GM18498 (cell line): Measurements from ENCODE around the gene ZNF496.
A peak's percentile ranks its signal among the peaks of the same experiment; 100 is the strongest.
"Not testable (repeated sequence)": the region's sequence is repeated elsewhere in the genome, so short reads cannot be mapped to it uniquely, and the experiment has no call there.

Source experiments
- ATAC-seq: cut with Tn5 transposase; IDR thresholded peaks from one replicate; pipeline ENCODE4 v1.9.1; 2021; ENCODE audit warnings: mild to moderate bottlenecking, moderate library complexity; ENCODE audit not compliant: unreplicated experiment

ZNF496 gene

GRCh38 chr1:247331525-247332214 is at the start of gene ZNF496:
ZNF496 (minus strand) TSS chr1:247331867; CDS start chr1:247329578, 2,289 bp downstream.
- ATAC-seq = peak; percentile 75

GRCh38 chr1:247378334-247379073 is 46.8 kb upstream of the ZNF496 start:
- no peak for ATAC-seq

- ATAC-seq = not testable (repeated sequence)
Measured at GRCh38 chr1:247377656-247378055, 46.0 kb upstream of the ZNF496 start.

GRCh38 chr1:247376659-247377058 is 45.0 kb upstream of the ZNF496 start:
- no peak for ATAC-seq

- no peak for ATAC-seq
Measured at GRCh38 chr1:247375747-247376146, 44.1 kb upstream of the ZNF496 start.

GRCh38 chr1:247374651-247375334 is 43.1 kb upstream of the ZNF496 start:
- ATAC-seq = not testable (repeated sequence)

GRCh38 chr1:247373721-247374141 is 42.1 kb upstream of the ZNF496 start:
- peak; percentile 76 for ATAC-seq

- no peak for ATAC-seq
Measured at GRCh38 chr1:247371801-247372259, 40.2 kb upstream of the ZNF496 start.

GRCh38 chr1:247370786-247371732 is 39.4 kb upstream of the ZNF496 start:
- no peak for ATAC-seq

- ATAC-seq = no peak
Measured at GRCh38 chr1:247368490-247369145, 37.0 kb upstream of the ZNF496 start.

- ATAC-seq = no peak
Measured at GRCh38 chr1:247367786-247368422, 36.2 kb upstream of the ZNF496 start.

GRCh38 chr1:247366926-247367645 is 35.4 kb upstream of the ZNF496 start:
- no peak for ATAC-seq

GRCh38 chr1:247366345-247366744 is 34.7 kb upstream of the ZNF496 start:
- not testable (repeated sequence) for ATAC-seq

GRCh38 chr1:247365023-247365422 is 33.4 kb upstream of the ZNF496 start:
- ATAC-seq = no peak

- ATAC-seq = not testable (repeated sequence)
Measured at GRCh38 chr1:247363000-247363399, 31.3 kb upstream of the ZNF496 start.

- ATAC-seq = no peak
Measured at GRCh38 chr1:247362153-247362552, 30.5 kb upstream of the ZNF496 start.

GRCh38 chr1:247360991-247361731 is 29.5 kb upstream of the ZNF496 start:
- no peak for ATAC-seq
